Hepatocyte (in vitro differentiated cells): ENCODE data around the gene ENOX1.

ENCODE experiments used
- EZH2 ChIP-seq: fragments of 200-600 bp; sonication (generic); IDR thresholded peaks from 2 replicates; pipeline ENCODE4 v1.6.1; 2016; ENCODE audit warnings: antibody characterized with exemption, mild to moderate bottlenecking, borderline replicate concordance
- EZH2phosphoT487 ChIP-seq: fragments of 200-600 bp; sonication (generic); IDR thresholded peaks from one replicate; pipeline ENCODE4 v1.6.1; 2018; ENCODE audit warnings: antibody characterized with exemption, mild to moderate bottlenecking, low read depth, moderate library complexity; ENCODE audit not compliant: unreplicated experiment, severe bottlenecking
- TF ChIP-seq, protein P1 (sequence below): fragments of 200-600 bp; sonication (generic); IDR thresholded peaks from 2 replicates; pipeline ENCODE4 v1.5.1; 2016; ENCODE audit warnings: antibody characterized with exemption, mild to moderate bottlenecking; ENCODE audit not compliant: poor library complexity

DNA sequence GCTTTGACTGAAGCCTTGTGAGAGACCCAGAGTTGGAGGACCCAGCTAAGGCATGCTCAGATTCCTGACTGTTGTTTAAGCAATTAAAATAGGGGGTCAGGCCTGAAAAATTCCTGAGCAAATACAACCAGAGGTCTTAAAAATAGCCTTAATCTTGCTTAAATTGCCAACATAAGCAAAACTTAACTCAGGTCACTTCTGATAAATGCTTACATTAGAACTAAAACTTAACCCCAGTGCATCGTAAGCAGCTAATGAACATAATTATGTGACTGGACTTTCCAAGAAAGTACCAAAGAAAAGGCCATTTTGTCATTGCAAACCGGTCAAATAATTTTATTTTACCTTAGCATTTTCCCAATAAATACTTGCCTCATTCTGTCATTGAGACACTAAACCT lies 294.5 kb downstream of the ENOX1 start:
- TF ChIP-seq, protein P1, sequence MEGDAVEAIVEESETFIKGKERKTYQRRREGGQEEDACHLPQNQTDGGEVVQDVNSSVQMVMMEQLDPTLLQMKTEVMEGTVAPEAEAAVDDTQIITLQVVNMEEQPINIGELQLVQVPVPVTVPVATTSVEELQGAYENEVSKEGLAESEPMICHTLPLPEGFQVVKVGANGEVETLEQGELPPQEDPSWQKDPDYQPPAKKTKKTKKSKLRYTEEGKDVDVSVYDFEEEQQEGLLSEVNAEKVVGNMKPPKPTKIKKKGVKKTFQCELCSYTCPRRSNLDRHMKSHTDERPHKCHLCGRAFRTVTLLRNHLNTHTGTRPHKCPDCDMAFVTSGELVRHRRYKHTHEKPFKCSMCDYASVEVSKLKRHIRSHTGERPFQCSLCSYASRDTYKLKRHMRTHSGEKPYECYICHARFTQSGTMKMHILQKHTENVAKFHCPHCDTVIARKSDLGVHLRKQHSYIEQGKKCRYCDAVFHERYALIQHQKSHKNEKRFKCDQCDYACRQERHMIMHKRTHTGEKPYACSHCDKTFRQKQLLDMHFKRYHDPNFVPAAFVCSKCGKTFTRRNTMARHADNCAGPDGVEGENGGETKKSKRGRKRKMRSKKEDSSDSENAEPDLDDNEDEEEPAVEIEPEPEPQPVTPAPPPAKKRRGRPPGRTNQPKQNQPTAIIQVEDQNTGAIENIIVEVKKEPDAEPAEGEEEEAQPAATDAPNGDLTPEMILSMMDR: no peak
- no peak for TF ChIP-seq EZH2phosphoT487
- no peak for TF ChIP-seq EZH2
